ENCODE data around the gene TEKT2. TPM values are rescaled to one million over a fixed set of nuclear protein-coding genes. Genes with fewer than 3 reads are reported as not detected.

Gene TEKT2
- polyA plus RNA-seq (ENCODE audit: insufficient read length in 3 of 3) = 10 to 100 TPM in 2 of 3 donors, 1 to 10 TPM in 1; 10.0 to 11.2 (median 10.3) TPM

DNA sequence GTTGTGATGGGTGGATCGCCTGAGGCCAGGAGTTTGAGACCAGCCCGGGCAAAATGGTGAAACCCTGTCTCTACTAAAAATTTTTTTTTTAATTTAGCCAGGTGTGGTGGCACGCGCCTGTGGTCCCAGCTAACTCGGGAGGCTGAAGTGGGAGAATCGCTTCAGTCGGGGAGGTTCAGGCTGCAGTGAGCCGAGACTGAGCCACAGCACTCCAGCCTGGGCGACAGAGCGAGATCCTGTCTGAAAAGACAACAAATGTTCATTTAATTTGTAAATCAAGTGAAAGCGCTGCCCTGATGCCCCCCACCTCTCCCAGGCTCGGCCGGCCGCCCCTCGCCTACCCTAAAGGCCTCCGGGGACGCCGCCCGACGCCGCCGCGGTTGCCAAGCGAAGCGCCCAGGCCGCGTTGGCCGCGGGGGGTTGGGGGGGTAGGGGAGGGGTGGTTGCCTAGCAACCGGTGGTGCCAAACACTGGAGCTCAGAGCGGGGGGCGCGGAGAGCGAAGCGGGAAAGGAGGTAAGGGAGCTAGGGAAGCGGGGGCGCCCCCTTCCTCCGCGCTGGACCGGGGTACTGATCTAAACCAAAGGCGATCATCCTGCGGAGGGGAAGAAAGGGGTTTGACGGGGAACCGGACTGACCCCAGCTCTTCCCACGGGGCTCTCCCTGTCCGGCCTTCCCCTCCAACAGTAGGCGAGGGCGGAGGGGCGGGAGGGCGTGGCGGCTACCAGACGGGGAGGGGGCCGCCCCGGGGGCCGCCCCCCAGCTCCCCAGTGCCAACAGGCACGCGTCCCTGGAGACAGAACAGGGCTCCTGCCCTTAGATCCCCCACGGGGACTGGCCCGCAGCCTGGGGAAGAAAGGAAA is at the start of gene TEKT2:
Gene TEKT2 (plus strand): TSS at position 460 of the 862 bp plus-strand sequence. CDS start 828 bp downstream, outside the sequence.
- DNase-seq (ENCODE audit: low read depth in 3 of 3, low spot score in 2 of 3) = peak in 2 of 3 donors; percentile 68 to 73

DNA sequence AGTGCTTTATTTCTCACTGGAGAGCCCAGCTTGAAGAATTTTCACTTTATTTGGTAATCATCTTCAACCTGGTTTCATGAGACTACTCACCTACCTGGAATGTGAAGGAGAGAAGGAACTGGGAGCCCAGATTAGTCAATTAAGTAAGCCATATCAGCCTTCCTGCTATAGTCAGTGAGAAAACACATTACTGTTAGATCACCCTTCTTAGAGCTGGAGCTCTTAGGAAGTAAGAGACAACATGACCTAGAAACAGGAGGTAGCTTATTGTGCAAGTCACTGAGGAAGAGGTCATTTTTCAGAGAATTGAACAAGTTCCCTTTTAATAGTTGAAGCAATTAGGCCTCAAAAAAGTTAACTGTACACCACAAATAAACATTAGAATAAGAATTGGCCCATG is 49.2 kb upstream of the TEKT2 start:
- DNase-seq (ENCODE audit: low read depth in 3 of 3, low spot score in 2 of 3) = no peak

DNA sequence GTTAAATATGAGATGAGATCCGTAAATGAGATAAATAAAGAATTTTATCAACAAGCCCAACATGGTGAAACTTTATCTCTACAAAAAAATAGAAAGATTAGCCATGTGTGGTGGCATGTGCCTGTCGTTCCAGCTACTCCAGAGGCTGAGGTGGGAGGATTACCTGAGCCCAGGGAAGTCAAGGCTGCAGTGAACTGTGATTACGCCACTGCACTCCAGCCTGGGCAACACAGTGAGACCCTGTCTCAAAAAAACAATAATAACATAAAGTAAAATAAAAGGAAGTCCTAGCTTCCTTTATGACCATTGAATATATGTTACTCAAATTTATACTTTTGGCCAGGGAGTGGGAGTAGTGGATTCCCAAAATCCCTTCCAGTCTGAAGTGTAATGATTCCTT is 48.7 kb upstream of the TEKT2 start:
- DNase-seq (ENCODE audit: low read depth in 3 of 3, low spot score in 2 of 3) = no peak

- DNase-seq (ENCODE audit: low read depth in 3 of 3, low spot score in 2 of 3) = no peak
Observed at GRCh38 chr1:36040238-36040637, 43.7 kb upstream of the TEKT2 start.

DNA sequence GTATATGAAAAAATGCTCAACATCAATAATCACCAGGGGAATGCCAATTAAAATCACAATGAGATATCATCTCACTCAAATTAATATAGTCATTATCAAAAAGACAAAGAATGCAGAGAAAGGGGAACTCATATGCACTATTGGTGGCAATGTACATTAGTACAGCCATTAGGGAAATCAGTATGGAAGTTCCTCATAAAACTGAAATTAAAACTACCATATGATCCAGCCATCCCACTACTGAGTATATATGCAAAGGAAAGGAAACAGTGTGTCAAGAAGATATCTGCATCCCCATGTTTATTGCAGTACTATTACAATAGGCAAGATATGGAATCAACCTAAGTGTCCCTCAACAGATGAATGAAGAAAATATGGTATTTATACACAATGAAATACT is 32.1 kb upstream of the TEKT2 start:
- DNase-seq (ENCODE audit: low read depth in 3 of 3, low spot score in 2 of 3) = no peak

DNA sequence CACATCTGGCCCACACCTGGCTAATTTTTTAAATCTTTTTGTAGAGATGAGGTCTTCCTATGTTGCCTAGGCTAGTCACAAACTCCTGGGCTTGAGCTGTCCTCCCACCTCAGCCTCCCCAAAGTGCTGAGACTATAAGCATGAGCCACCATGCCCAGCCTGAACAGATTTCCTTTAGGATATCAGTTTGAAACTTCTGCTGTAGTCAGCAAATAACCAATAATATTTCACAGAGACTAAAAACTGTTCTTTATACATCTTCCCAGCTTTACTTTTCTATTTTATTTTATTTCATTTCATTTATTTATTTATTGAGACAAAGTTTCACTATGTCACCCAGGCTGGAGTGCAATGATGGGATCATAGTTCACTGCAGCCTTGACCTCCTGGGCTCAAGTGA is 29.9 kb upstream of the TEKT2 start:
- no peak for DNase-seq (ENCODE audit: low read depth in 3 of 3, low spot score in 2 of 3)

DNA sequence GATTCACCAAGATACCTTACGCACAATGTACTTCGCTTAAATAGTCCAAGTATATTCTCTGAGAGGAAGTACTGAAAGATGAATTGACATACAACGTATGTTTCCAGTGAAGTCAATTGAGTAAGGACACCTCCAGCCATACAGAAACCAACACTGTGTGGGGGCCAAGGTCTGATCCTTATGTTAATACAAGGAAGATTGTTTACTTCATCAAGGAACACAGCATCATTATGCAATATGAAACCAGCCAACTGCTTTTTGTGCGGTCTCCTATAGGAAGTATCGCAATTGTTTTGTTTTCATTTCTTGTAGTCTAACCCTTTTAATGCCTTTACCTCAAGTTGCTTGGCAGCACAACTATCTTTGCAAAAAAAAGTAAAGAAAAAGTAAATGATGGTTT is 28.2 kb upstream of the TEKT2 start:
- DNase-seq (ENCODE audit: low read depth in 3 of 3, low spot score in 2 of 3) = no peak

DNA sequence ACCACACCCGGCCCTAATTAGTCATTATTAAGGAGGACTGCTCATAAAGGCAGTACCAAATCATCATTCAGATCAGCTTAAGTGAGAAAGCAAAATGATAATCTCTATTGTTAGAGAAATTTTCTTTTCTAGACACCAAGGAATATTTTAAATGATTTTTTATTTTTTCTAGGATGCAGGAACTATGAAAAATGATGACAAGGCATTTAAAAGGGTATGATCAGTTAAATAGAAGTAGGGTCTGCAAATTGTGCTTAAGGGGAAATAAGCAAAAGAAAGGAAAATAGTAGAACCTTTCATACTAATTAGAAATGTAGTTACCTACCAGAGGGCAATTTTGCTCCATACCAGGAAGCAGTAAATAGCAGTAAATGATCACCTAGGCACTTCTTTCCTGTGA is 21.6 kb upstream of the TEKT2 start:
- no peak for DNase-seq (ENCODE audit: low read depth in 3 of 3, low spot score in 2 of 3)

GRCh38 chr1:36067871-36068270 is 16.0 kb upstream of the TEKT2 start:
- DNase-seq (ENCODE audit: low read depth in 3 of 3, low spot score in 2 of 3) = no peak

- no peak for DNase-seq (ENCODE audit: low read depth in 3 of 3, low spot score in 2 of 3)
Observed at GRCh38 chr1:36068866-36069265, 15.0 kb upstream of the TEKT2 start.

- no peak for DNase-seq (ENCODE audit: low read depth in 3 of 3, low spot score in 2 of 3)
Observed at GRCh38 chr1:36070349-36070748, 13.5 kb upstream of the TEKT2 start.

- no peak for DNase-seq (ENCODE audit: low read depth in 3 of 3, low spot score in 2 of 3)
Observed at GRCh38 chr1:36076979-36077573, 6.8 kb upstream of the TEKT2 start.

DNA sequence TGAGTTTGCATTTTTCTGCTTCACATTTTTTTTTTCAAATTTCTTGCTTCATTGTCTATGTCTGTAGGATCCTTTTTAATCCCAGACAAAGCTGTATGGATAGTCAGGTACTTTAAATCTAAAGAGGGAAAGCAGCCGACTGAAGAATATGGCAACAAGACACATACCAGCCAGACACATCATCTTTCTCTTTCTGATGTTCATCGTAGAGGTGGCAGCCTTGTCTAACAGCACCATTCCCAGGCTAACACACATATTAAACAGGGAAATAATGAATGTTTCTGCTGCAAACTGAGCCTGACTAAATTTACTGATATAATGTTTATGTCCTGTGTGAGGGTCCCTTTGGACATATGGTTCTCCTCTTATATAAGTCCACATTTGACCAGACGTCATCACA is 3.7 kb upstream of the TEKT2 start:
- DNase-seq (ENCODE audit: low read depth in 3 of 3, low spot score in 2 of 3) = no peak

DNA sequence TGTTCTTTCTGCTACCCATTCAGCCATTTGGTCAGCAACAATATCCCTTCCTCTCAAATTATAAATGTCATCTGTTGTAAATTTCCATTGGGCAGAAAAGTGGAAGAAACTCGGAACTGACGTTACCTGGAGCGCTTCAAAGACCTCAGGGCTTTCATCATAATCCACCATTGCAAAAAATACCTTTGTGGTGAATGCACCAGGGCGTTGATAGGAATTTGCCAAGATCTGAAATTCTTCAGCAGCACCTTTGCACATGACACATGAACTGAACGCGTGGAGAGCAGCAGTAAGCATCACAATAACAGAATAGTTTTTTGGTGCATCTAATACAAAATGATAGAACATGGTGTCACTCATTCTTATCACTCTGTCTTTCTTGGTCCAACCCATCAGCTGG is 3.1 kb upstream of the TEKT2 start:
- no peak for DNase-seq (ENCODE audit: low read depth in 3 of 3, low spot score in 2 of 3)

DNA sequence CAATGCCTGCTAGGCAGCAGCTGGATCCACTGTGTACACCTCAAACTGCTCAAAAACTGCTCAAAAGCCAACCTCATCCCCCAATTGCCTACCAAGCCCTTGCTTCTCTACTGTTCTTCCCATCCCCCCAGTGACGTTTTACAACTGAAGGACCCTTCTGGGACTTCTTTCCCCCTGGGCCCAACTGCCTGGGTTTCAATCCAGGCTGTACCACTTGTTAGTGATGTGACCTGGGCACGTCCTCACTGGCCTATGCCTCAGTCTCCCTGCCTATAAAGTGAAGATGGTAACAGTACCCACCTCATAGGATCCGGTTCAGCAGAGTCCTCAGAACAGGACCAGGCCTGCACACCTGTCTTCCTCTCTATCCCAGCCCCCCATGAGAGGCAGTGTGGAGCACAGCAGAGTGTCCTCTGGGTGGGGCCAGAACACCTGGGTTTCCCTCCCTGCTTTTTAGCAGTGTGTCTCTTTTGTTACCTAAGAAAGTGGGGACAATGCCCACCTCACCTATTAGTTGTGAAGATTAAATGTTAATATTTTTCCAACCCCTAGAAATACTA is 1.9 kb upstream of the TEKT2 start:
- no peak for DNase-seq (ENCODE audit: low read depth in 3 of 3, low spot score in 2 of 3)

GRCh38 chr1:36083219-36083618 is 675 bp upstream of the TEKT2 start:
- no peak for DNase-seq (ENCODE audit: low read depth in 3 of 3, low spot score in 2 of 3)

DNA sequence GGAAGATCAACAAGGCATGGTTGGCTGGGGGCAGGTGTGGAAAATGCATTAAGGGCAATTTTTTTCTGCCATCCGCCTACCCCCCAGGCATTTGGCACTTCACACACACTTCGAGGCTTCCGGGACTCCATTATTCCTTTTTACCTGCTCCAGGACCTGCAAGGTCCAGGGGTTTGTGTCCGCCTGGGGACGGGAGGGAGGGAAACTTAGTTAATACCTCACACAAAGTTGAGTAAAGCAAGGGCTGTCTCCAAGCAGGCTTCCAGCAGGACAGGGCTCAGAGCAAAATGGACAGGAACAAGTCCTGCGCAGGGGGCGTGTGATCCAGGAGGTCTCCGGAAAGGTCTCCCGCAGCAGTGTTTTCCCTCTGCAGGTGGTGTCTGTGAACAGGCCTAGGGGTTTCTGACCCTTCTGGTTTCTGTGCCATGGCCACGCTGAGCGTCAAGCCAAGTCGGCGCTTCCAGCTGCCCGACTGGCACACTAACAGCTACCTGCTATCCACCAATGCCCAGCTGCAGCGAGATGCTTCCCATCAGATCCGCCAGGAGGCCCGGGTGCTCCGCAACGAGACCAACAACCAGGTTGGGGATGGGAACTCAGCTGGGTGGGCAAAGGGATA is 712 bp downstream of the TEKT2 start:
- DNase-seq (ENCODE audit: low read depth in 3 of 3, low spot score in 2 of 3) = peak in 1 of 3 donors; percentile 24

DNA sequence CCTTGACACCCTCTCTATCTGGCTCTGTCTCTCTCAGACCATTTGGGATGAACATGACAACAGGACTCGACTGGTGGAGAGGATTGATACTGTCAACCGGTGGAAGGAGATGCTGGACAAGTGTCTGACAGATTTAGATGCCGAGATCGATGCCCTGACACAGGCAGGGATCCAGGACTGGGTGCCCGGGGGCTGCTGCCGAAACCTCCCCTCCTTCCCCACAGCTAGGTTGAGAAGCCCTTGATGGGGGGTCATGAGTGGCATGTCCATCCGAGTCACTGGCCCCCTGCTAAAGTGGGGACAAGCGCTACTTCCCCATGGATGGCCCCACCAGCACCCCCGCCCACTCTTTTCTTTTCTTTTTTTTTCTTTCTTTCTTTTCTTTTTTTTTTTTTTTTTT is 1.2 kb downstream of the TEKT2 start:
- DNase-seq (ENCODE audit: low read depth in 3 of 3, low spot score in 2 of 3) = no peak

DNA sequence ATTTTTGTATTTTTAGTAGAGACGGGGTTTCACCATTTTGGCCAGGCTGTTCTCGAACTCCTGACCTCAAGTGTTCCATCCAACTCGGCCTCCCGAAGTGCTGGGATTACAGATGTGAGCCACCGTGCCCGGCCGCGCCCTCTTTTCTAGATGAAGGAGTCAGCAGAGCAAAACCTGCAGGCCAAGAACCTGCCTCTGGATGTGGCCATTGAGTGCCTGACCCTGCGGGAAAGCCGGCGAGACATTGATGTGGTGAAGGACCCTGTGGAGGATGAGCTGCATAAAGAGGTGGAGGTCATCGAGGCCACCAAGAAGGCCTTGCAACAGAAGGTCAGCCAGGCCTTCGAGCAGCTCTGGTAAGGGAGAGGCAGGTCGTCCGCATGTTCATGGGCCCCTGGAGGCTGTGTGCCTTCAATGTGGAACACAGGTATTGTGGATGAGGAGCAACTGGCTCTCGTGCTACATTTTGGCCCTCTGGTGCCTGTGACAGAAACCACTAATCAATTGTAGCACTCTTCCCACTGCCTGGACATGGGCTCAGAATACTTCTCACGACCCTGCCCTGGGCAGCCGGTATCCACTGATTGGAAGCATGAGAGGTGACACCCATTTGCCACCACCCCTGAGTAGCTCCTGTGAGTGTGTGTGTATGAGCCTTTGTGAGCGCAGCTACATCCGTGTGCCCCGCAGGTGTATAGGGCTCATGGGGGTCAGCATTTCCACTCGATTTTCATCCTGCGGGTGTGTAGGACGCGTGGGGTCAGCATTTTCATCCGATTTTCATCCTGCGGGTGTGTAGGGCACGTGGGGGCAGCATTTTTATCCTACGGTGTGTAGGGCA is 2.0 kb downstream of the TEKT2 start:
- no peak for DNase-seq (ENCODE audit: low read depth in 3 of 3, low spot score in 2 of 3)

DNA sequence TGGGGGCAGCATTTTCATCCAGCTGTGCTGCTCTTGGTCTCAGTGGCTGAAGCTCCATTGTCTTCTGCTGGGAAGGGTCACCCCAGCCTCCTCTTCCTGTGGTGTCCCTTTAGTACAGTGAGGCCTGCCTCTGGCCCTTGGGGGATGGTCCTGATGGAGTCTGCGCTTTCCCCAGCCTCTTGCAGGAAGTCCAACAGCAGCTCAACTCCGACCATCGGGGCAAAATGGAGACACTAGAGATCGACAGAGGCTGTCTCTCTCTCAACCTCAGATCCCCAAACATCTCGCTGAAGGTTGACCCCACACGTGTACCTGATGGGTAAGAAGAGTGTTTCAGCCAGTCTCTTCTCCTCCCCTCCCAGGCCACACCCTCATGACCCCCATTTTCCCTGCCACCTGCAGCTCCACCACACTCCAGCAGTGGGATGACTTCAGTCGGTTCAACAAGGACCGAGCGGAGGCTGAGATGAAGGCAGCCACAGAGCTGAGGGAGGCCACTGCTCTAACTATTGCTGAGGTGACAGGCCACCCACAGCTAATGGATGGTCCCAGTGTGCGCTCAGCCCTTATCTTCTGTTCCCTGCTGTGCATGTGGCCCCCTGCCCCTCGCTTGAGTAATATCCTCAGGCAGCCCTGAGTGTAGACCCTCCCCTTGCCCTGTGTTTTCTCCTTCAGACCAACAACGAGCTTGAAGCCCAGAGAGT is 2.8 kb downstream of the TEKT2 start:
- DNase-seq (ENCODE audit: low read depth in 3 of 3, low spot score in 2 of 3) = no peak
